Large intestine (tissue), 3 donors: ENCODE results near the gene NDUFS2. TPM values are rescaled to one million over a fixed set of nuclear protein-coding genes. Genes with fewer than 3 reads are reported as not detected.
A peak's percentile ranks its signal among the peaks of the same experiment; 100 is the strongest.

Experiments
- DNase-seq, 2 donors: peaks; one replicate each; pipeline versions ENCODE4 v3.0.0 to v3.0.0-alpha.2; 2013
- H3K27ac ChIP-seq: one replicate; pipeline ENCODE4 v1.5.1; 2013; ENCODE audit warnings: low read length
- H3K27me3 ChIP-seq: 2 replicates; pipeline ENCODE4 v1.6.1; 2013; ENCODE audit warnings: low read length; ENCODE audit not compliant: control insufficient read depth, insufficient read depth
- H3K36me3 ChIP-seq: 2 replicates; pipeline ENCODE4 v1.6.1; 2013; ENCODE audit warnings: low read length; ENCODE audit not compliant: control insufficient read depth, insufficient read depth
- H3K4me1 ChIP-seq: one replicate; pipeline ENCODE4 v1.6.1; 2013; ENCODE audit warnings: low read length; ENCODE audit not compliant: control insufficient read depth, insufficient read depth
- H3K4me3 ChIP-seq: one replicate; pipeline ENCODE4 v1.5.1; 2013; ENCODE audit warnings: low read length
- H3K9me3 ChIP-seq: one replicate; pipeline ENCODE4 v1.6.1; 2013; ENCODE audit warnings: mild to moderate bottlenecking, low read depth, low read length, moderate library complexity; ENCODE audit not compliant: control insufficient read depth
- WGBS: methylation state at CpG from one replicate; pipeline ENCODE4 v1.1.5; 2013; ENCODE audit warnings: low lambda C conversion rate; ENCODE audit not compliant: insufficient coverage; 5-methylcytosine and 5-hydroxymethylcytosine counted together
- polyA plus RNA-seq: library from polyadenylated mRNA; unstranded; fragments of 120-200 nt; gene quantifications from one replicate; pipeline ENCODE4 v1.2.1, GENCODE V29; 2013

The NDUFS2 gene
- polyA plus RNA-seq, 1 donor = 125 TPM

- Histone ChIP-seq H3K27ac (no peak overlapping the region), H3K4me3 (no peak overlapping the region), H3K9me3 (no peaks in the 10 kb centered on the region), H3K4me1 (peaks cover 4% of the 10 kb centered on the region), H3K27me3 (peaks cover 4% of the 10 kb centered on the region), H3K36me3 (no peaks in the 10 kb centered on the region)
- no peak for DNase-seq
- no CpG with 5 or more reads among the region's 4 CpGs for WGBS
Measured at GRCh38 chr1:161195171-161195570, 7.0 kb upstream of the NDUFS2 start.

GRCh38 chr1:161196111-161196510 is 6.1 kb upstream of the NDUFS2 start:
- Histone ChIP-seq H3K27ac (no peak overlapping the region), H3K36me3 (no peaks in the 10 kb centered on the region), H3K27me3 (no peaks in the 10 kb centered on the region), H3K4me3 (no peak overlapping the region), H3K4me1 (peaks cover 7% of the 10 kb centered on the region), H3K9me3 (no peaks in the 10 kb centered on the region)
- no peak for DNase-seq
- no CpG with 5 or more reads among the region's 7 CpGs for WGBS

- WGBS = no CpG with 5 or more reads among the region's 27 CpGs
- no peak overlapping the region for H3K4me3 ChIP-seq
- peak overlapping the region; percentile 76 for H3K27ac ChIP-seq
- no peak for DNase-seq
- no peaks in the 10 kb centered on the region for H3K27me3 ChIP-seq
- H3K36me3 ChIP-seq = no peaks in the 10 kb centered on the region
- H3K4me1 ChIP-seq = peaks cover 14% of the 10 kb centered on the region
- no peaks in the 10 kb centered on the region for H3K9me3 ChIP-seq
Measured at GRCh38 chr1:161196521-161197451, 5.4 kb upstream of the NDUFS2 start.

- peak overlapping the region; percentile 76 for H3K27ac ChIP-seq
- no peaks in the 10 kb centered on the region for H3K36me3 ChIP-seq
- H3K4me3 ChIP-seq = peak overlapping the region; percentile 11
- WGBS = 78% methylated on average over 1 of the region's 11 CpGs
- peaks cover 15% of the 10 kb centered on the region for H3K4me1 ChIP-seq
- DNase-seq = no peak
- H3K27me3 ChIP-seq = no peaks in the 10 kb centered on the region
- no peaks in the 10 kb centered on the region for H3K9me3 ChIP-seq
Measured at GRCh38 chr1:161197560-161198193, 4.5 kb upstream of the NDUFS2 start.

DNA sequence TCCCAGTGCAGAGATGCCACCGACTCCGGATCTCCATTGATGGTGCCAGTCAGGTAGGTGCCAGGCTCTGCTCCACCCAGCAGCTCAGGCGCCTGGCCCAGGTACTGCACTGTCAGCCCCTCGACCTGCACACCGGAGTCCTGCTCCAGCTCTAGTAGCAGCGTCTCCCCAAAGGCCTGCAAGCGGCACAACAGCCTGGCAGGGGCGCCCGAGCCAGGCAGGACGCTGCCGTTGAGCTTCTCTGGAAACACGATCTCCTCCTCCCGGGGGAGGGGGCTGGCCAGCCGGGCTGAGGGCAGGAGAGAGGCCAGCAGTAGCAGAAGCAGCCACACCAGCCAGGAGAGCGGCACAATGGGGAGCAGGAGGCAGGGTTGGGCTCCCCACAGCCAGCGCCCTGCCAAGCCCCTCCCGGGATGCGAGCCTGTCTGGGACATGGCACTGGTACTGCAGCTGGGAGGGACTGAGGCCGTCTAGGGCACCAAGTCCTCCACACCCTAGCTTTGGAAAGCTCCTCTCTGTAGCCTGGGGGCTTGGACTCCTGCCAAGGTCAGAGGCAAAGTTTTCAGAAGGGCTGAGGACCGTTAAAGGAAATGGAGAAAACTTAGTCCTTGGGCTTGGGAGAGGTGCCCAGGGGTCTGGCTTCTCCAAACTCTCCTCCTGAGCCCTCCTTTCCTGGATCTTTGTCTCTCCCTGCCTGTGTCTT is 3.8 kb upstream of the NDUFS2 start:
- peak overlapping the region; percentile 11 for H3K4me3 ChIP-seq

GRCh38 chr1:161198897-161199431 is 3.2 kb upstream of the NDUFS2 start, which contains the start of gene ADAMTS4:
Gene ADAMTS4, minus strand, starts transcription at chr1:161199054. Its CDS starts 427 bp downstream, at chr1:161198627.
- Histone ChIP-seq H3K9me3 (no peaks in the 10 kb centered on the region), H3K27me3 (no peaks in the 10 kb centered on the region), H3K4me1 (peaks cover 19% of the 10 kb centered on the region), H3K27ac (peak within 1 kb of the TSS; percentile 92), H3K36me3 (peaks cover 6% of the 10 kb centered on the region), H3K4me3 (peak within 1 kb of the TSS; percentile 11)
- WGBS = no CpG with 5 or more reads among the region's 11 CpGs
- DNase-seq = peak in 1 of 2 donors; percentile 58

More for the DNA sequence above, 3.8 kb upstream of the NDUFS2 start:
- Histone ChIP-seq H3K27ac (no peak overlapping the region), H3K4me1 (peaks cover 17% of the 10 kb centered on the region), H3K36me3 (peaks cover under 1% of the 10 kb centered on the region), H3K9me3 (no peaks in the 10 kb centered on the region), H3K27me3 (no peaks in the 10 kb centered on the region)
- WGBS = no CpG with 5 or more reads among the region's 20 CpGs
- no peak for DNase-seq

GRCh38 chr1:161199506-161200139 is 2.5 kb upstream of the NDUFS2 start:
- H3K4me3 ChIP-seq = no peak overlapping the region
- H3K4me1 ChIP-seq = peaks cover 19% of the 10 kb centered on the region
- no peak for DNase-seq

GRCh38 chr1:161200421-161200991 is 1.7 kb upstream of the NDUFS2 start:
- Histone ChIP-seq H3K4me1 (peaks cover 19% of the 10 kb centered on the region), H3K27me3 (no peaks in the 10 kb centered on the region), H3K4me3 (no peak overlapping the region), H3K27ac (peak overlapping the region; percentile 92), H3K9me3 (no peaks in the 10 kb centered on the region), H3K36me3 (peaks cover 11% of the 10 kb centered on the region)
- WGBS = 100% methylated on average over 3 of the region's 5 CpGs
- DNase-seq = no peak

More at GRCh38 chr1:161199506-161200139, 2.5 kb upstream of the NDUFS2 start:
- Histone ChIP-seq H3K27ac (peak overlapping the region; percentile 92), H3K27me3 (no peaks in the 10 kb centered on the region), H3K36me3 (peaks cover 11% of the 10 kb centered on the region), H3K9me3 (no peaks in the 10 kb centered on the region)
- 74% methylated on average over 3 of the region's 5 CpGs for WGBS

DNA sequence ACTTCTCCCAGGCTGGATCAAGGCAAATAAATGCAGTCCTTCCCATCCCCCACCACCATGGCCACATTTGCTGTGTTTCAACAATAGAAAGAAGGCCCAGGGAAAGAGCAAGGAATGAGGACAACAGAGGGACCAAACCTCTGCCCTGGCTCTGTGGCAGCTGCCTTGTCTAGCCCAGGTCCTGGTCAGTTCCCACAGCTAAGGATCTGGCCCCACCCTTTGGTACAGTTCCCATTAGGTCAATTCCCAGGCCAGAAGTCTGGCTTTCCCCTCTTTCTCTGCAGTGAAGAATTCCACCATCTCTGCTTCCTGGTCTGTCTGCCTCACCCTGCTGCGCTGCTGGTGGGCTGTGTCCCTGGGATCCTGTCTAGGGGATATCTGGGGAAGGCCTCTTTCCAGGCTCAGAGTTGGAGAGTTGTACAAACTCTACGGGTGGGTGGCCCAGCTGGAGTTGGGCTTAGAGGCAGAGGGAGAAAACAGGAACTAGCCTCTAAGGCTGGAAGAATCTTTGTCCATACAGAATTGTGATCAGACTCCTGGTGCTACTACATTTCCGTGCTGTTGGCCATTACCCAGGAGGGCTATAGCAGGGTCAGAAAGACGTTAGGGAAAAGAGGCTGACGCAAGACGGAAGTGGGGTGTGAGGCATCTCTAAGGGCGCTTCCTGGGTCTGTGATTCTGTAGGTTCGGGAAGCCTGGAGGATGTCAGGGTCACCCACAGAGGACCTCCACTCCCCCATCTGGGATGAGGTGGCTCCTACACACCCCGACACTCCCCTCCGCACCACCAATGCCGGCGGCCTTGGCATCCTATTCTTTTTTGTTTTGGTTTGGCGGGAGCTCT is 953 bp upstream of the NDUFS2 start:
- no peaks in the 10 kb centered on the region for H3K9me3 ChIP-seq
- peak overlapping the region; percentile 92 for H3K27ac ChIP-seq
- no CpG with 5 or more reads among the region's 13 CpGs for WGBS
- peaks cover 15% of the 10 kb centered on the region for H3K36me3 ChIP-seq
- peaks cover 19% of the 10 kb centered on the region for H3K4me1 ChIP-seq
- H3K4me3 ChIP-seq = peak overlapping the region; percentile 74
- no peaks in the 10 kb centered on the region for H3K27me3 ChIP-seq
- DNase-seq = no peak
